Measurements from ENCODE around the gene TCHH.
"Not testable (repeated sequence)": the region's sequence is repeated elsewhere in the genome, so short reads cannot be mapped to it uniquely, and the experiment has no call there.

TCHH gene

GRCh38 chr1:152084853-152085252 is 30.4 kb downstream of the TCHH start:
- Mint-ChIP-seq H3K27ac (no peak overlapping the region), H3K4me3 (no peak overlapping the region), H3K27me3 (ENCODE audit: low read depth, poor library complexity) (peaks cover 4% of the 10 kb centered on the region), H3K36me3 (ENCODE audit: low read depth) (no peaks in the 10 kb centered on the region), H3K9me3 (peaks cover 14% of the 10 kb centered on the region), H3K4me1 (no peaks in the 10 kb centered on the region)
- no peak for DNase-seq
- TF ChIP-seq, protein P1, sequence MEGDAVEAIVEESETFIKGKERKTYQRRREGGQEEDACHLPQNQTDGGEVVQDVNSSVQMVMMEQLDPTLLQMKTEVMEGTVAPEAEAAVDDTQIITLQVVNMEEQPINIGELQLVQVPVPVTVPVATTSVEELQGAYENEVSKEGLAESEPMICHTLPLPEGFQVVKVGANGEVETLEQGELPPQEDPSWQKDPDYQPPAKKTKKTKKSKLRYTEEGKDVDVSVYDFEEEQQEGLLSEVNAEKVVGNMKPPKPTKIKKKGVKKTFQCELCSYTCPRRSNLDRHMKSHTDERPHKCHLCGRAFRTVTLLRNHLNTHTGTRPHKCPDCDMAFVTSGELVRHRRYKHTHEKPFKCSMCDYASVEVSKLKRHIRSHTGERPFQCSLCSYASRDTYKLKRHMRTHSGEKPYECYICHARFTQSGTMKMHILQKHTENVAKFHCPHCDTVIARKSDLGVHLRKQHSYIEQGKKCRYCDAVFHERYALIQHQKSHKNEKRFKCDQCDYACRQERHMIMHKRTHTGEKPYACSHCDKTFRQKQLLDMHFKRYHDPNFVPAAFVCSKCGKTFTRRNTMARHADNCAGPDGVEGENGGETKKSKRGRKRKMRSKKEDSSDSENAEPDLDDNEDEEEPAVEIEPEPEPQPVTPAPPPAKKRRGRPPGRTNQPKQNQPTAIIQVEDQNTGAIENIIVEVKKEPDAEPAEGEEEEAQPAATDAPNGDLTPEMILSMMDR (IDR thresholded peaks at IDR 0.05) = no peak

DNA sequence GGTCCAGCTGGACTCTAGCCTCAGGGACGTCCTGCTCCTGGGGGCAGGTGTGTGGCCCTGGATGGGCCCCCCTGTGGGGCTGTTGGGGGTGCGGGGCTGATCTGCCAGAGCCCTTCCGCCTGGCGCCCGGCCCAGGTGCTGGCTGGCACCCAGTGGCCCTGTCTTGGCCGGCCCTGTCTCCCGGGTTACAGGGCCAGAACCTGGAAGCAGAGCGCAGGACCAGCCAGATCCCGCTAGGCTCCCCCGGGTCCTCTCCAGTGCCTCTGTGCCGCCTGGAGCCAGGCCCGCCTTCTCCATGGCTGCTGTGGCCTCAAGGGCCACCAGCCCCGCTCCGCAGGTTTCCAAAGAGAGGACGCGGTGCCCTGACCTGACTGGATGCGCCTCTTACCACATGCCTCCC is 34.2 kb downstream of the TCHH start:
- not testable (repeated sequence) for H3K36me3 Mint-ChIP-seq (ENCODE audit: low read depth); H3K4me3 Mint-ChIP-seq; H3K27me3 Mint-ChIP-seq (ENCODE audit: low read depth, poor library complexity); H3K4me1 Mint-ChIP-seq; H3K27ac Mint-ChIP-seq; DNase-seq
- peaks cover 34% of the 10 kb centered on the region for H3K9me3 Mint-ChIP-seq

- not testable (repeated sequence) for H3K4me3 Mint-ChIP-seq; DNase-seq; H3K36me3 Mint-ChIP-seq (ENCODE audit: low read depth); H3K4me1 Mint-ChIP-seq; H3K27me3 Mint-ChIP-seq (ENCODE audit: low read depth, poor library complexity); H3K27ac Mint-ChIP-seq
- peaks cover 34% of the 10 kb centered on the region for H3K9me3 Mint-ChIP-seq
Measured at GRCh38 chr1:152080494-152080893, 34.8 kb downstream of the TCHH start.

DNA sequence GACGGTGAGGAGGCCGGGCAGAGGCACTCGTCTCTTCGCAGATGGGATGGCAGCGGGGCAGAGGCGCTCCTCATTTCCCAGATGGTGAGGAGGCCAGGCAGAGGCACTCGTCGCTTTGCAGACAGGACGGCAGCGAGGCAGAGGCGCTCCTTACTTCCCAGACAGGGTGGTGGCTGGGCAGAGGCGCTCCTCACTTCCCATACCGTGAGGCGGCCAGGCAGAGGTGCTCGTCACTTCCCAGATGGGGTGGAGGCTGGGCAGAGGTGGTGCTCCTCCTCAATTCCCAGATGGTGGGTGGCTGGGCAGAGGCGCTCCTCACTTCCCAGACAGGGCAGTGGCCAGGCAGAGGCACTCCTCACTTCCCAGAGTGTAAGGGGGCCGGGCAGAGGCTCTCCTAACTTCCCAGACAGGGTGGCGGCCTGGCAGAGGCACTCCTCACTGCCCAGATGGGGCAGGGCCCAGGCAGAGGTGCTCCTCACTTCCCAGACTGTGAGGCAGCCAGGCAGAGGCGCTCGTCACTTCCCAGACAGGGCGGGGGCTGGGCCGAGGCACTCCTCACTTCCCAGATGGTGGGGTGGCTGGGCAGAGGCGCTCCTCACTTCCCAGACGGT is 36.3 kb downstream of the TCHH start:
- DNase-seq = no peak
- Mint-ChIP-seq H3K9me3 (peaks cover 34% of the 10 kb centered on the region), H3K4me1 (no peaks in the 10 kb centered on the region), H3K27me3 (ENCODE audit: low read depth, poor library complexity) (peaks cover 7% of the 10 kb centered on the region), H3K4me3 (no peak overlapping the region), H3K36me3 (ENCODE audit: low read depth) (no peaks in the 10 kb centered on the region), H3K27ac (no peak overlapping the region)
- TF ChIP-seq, protein P1 (IDR thresholded peaks at IDR 0.05) = no peak

DNA sequence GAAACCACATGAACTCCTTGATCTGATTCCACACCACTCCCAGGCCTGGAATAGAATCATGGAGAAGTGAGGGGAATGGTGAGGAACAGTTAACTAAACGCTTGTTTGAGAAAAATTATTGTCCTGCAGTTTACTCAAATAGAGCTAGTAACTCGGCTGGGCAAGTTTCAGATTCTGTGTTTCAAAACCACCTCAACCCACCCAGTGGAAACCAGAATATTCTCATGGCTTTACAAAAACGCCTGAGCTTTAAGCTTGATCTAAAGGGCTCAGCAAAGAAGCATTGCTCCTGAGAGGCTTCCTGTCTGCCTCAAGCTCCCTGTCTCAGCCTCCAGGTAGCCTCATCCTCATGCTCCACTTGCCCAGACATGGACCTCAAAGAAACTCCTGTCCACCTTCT is 42.9 kb downstream of the TCHH start:
- Mint-ChIP-seq H3K4me3 (no peak overlapping the region), H3K4me1 (no peaks in the 10 kb centered on the region), H3K36me3 (ENCODE audit: low read depth) (no peaks in the 10 kb centered on the region), H3K9me3 (peaks cover 6% of the 10 kb centered on the region), H3K27ac (no peak overlapping the region), H3K27me3 (ENCODE audit: low read depth, poor library complexity) (peaks cover 16% of the 10 kb centered on the region)
- TF ChIP-seq, protein P1 (IDR thresholded peaks at IDR 0.05) = no peak
- no peak for DNase-seq

GRCh38 chr1:152071123-152071522 is 44.1 kb downstream of the TCHH start:
- Mint-ChIP-seq H3K4me1 (no peaks in the 10 kb centered on the region), H3K9me3 (no peaks in the 10 kb centered on the region), H3K4me3 (no peak overlapping the region), H3K27me3 (ENCODE audit: low read depth, poor library complexity) (peaks cover 18% of the 10 kb centered on the region), H3K36me3 (ENCODE audit: low read depth) (no peaks in the 10 kb centered on the region), H3K27ac (no peak overlapping the region)
- TF ChIP-seq, protein P1 (IDR thresholded peaks at IDR 0.05) = no peak
- DNase-seq = no peak

DNA sequence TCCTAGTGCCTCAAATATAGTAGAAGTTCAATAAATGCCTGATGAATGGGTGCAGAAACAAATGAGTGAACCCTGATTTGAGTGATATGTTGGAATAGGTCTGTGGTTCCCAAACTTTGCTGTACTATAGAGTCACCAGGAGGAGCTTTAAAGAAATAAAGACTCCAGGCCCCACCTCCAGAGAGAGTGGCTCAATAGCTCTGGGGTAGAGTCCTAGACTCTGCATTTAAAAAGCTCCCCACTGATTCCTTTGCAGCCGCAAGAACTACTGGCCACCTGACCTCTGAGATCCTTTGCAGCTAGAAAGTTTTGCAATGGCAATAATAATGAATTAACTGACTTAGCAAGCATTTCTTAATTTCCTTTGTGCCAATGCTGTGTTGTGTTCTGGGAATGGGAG is 47.3 kb downstream of the TCHH start:
- no peak overlapping the region for H3K4me3 Mint-ChIP-seq
- H3K27ac Mint-ChIP-seq = no peak overlapping the region
- peaks cover 19% of the 10 kb centered on the region for H3K27me3 Mint-ChIP-seq (ENCODE audit: low read depth, poor library complexity)
- H3K9me3 Mint-ChIP-seq = peaks cover 6% of the 10 kb centered on the region
- no peaks in the 10 kb centered on the region for H3K4me1 Mint-ChIP-seq
- TF ChIP-seq, protein P1 (IDR thresholded peaks at IDR 0.05) = no peak
- H3K36me3 Mint-ChIP-seq (ENCODE audit: low read depth) = no peaks in the 10 kb centered on the region
- DNase-seq = no peak
